Panc1 (cell line): ENCODE data around the gene ZNF410. TPM values are rescaled to one million over a fixed set of nuclear protein-coding genes. Genes with fewer than 3 reads are reported as not detected.

Experiments
- ATAC-seq: fragments of 200-7000 bp; cut with Tn5 transposase; 2 replicates; pipeline ENCODE4 v1.9.1; 2020; ENCODE audit warnings: mild to moderate bottlenecking, moderate library complexity
- BruUV-seq: library from RNA; stranded (reverse); fragments of 400-500 nt; replicated peaks from 2 replicates; lab custom pipeline; 2021; lab: Mats Ljungman, UMichigan
- CTCF ChIA-PET: fragments of 300-600 bp; sonication (Branson Sonifier 250); formaldehyde crosslinking; loops from one replicate; lab custom pipeline; 2022; ENCODE audit warnings: antibody characterized with exemption; lab: Charles Lee
- POLR2A ChIA-PET: fragments of 300-600 bp; sonication (Branson Sonifier 250); formaldehyde crosslinking; loops from one replicate; lab custom pipeline; 2022; ENCODE audit warnings: antibody characterized with exemption; lab: Charles Lee
- DNase-seq: peaks from one replicate; pipeline ENCODE4 v3.0.0-alpha.2; 2010; ENCODE audit warnings: low read depth, low spot score
- H3K27ac ChIP-seq: 2 replicates; pipeline ENCODE4 v1.5.1; 2011; ENCODE audit warnings: mild to moderate bottlenecking, low read length, inconsistent platforms
- H3K27me3 ChIP-seq: fragments of 200-500 bp; sonication (Bioruptor generic); 2 replicates; pipeline ENCODE4 v1.6.0; 2014; ENCODE audit warnings: low read length, inconsistent platforms; ENCODE audit not compliant: control insufficient read depth, insufficient read depth
- H3K36me3 ChIP-seq: fragments of 200-500 bp; sonication (Bioruptor generic); 2 replicates; pipeline ENCODE4 v1.5.1; 2014; ENCODE audit warnings: inconsistent platforms, mild to moderate bottlenecking, low read length, moderate library complexity; ENCODE audit not compliant: control insufficient read depth, insufficient read depth
- H3K4me1 ChIP-seq: 2 replicates; pipeline ENCODE4 v1.5.1; 2011; ENCODE audit warnings: inconsistent platforms, mild to moderate bottlenecking, low read length, moderate library complexity; ENCODE audit not compliant: control insufficient read depth, insufficient read depth
- H3K4me3 ChIP-seq, 2 experiments: 2 replicates each; pipeline ENCODE4 v1.5.1; 2011 to 2012; ENCODE audit warnings: low read depth in 2 of 2, low read length in 2 of 2, mild to moderate bottlenecking in 2 of 2, inconsistent platforms in 1 of 2, moderate library complexity in 1 of 2
- H3K9me3 ChIP-seq: fragments of 200-500 bp; sonication (Bioruptor generic); 2 replicates; pipeline ENCODE4 v1.5.1; 2014; ENCODE audit warnings: low read depth, mild to moderate bottlenecking, inconsistent platforms, low read length, moderate library complexity; ENCODE audit not compliant: control insufficient read depth, insufficient read depth
- CTCF ChIP-seq: fragments of 450-650 bp; IDR thresholded peaks from 2 replicates; pipeline ENCODE4 v1.5.1; 2017; ENCODE audit warnings: mild to moderate bottlenecking
- POLR2AphosphoS5 ChIP-seq: IDR thresholded peaks from 2 replicates; pipeline ENCODE4 v1.6.1; 2012; ENCODE audit warnings: mild to moderate bottlenecking, low read depth, low read length, moderate library complexity
- REST ChIP-seq, 2 experiments: IDR thresholded peaks; 2 replicates each; pipeline ENCODE4 v1.6.1; 2011 to 2012; ENCODE audit warnings: low read depth in 2 of 2, control low read depth in 1 of 2, low read length in 1 of 2, mild to moderate bottlenecking in 1 of 2, moderate library complexity in 1 of 2; ENCODE audit not compliant: insufficient read depth in 1 of 2
- SIN3A ChIP-seq: IDR thresholded peaks from 2 replicates; pipeline ENCODE4 v1.6.1; 2012; ENCODE audit warnings: low read depth, mild to moderate bottlenecking, low read length, moderate library complexity, borderline replicate concordance; ENCODE audit not compliant: insufficient read depth
- TCF7L2 ChIP-seq: IDR thresholded peaks from 2 replicates; pipeline ENCODE4 v1.6.1; 2011; ENCODE audit warnings: mild to moderate bottlenecking, low read depth, low read length, inconsistent platforms
- in situ Hi-C: cut with HindIII; loops from 2 replicates; pipeline ENCODE4 v1.10.0; 2016; ENCODE audit warnings: low sequenced_read_pairs, low pct_unique_long_range_greater_than_20kb
- intact Hi-C: fragments of 100-400 bp; cut with micrococcal nuclease; formaldehyde crosslinking; loops from one replicate; pipeline ENCODE4 v1.10.0; 2022; ENCODE audit not compliant: unreplicated experiment
- total RNA-seq: library from RNA; stranded (reverse); gene quantifications from one replicate; pipeline ENCODE4 v1.2.1, GENCODE V29; 2021; ENCODE audit not compliant: unreplicated experiment

Gene ZNF410
- total RNA-seq, 1 experiment from 2014 or later, result 31.2 TPM

- H3K4me1 ChIP-seq, result no peaks in the 10 kb centered on the region
- ATAC-seq (no peak), DNase-seq (no peak)
- H3K36me3 ChIP-seq, result no peaks in the 10 kb centered on the region
- no peak for TF ChIP-seq REST (IDR thresholded peaks at IDR 0.05; ENCODE audit: insufficient read depth in 1 of 2, low read depth in 2 of 2, low read length in 1 of 2)
- TF ChIP-seq SIN3A, result no peak
- TF ChIP-seq CTCF, result no peak
- no peak for TF ChIP-seq POLR2AphosphoS5
- no peak for TF ChIP-seq TCF7L2
- no peak overlapping the region for H3K4me3 ChIP-seq
- ChIA-PET POLR2A (no interaction called here), CTCF (no interaction called here)
- no peaks in the 10 kb centered on the region for H3K9me3 ChIP-seq
- no TSS peak for BruUV-seq
- intact Hi-C loops (no loop called here), in situ Hi-C loops (no loop called here)
- H3K27me3 ChIP-seq, result no peaks in the 10 kb centered on the region
- no peak overlapping the region for H3K27ac ChIP-seq
Measured at GRCh38 chr14:73944432-73945158, 57.9 kb downstream of the ZNF410 start.

- CTCF ChIA-PET, result no interaction called here
- no peaks in the 10 kb centered on the region for H3K9me3 ChIP-seq
- in situ Hi-C loops (no loop called here), intact Hi-C loops (no loop called here)
- no peak overlapping the region for H3K27ac ChIP-seq
- no peaks in the 10 kb centered on the region for H3K27me3 ChIP-seq
- no TSS peak for BruUV-seq
- no peaks in the 10 kb centered on the region for H3K36me3 ChIP-seq
- no peak for ATAC-seq
- H3K4me1 ChIP-seq, result no peaks in the 10 kb centered on the region
- no peak for DNase-seq
- POLR2A ChIA-PET, result no interaction called here
- TF ChIP-seq SIN3A (no peak), CTCF (no peak), TCF7L2 (no peak), POLR2AphosphoS5 (no peak), REST (IDR thresholded peaks at IDR 0.05; ENCODE audit: insufficient read depth in 1 of 2, low read depth in 2 of 2, low read length in 1 of 2) (no peak)
- no peak overlapping the region for H3K4me3 ChIP-seq
Measured at GRCh38 chr14:73945159-73945670, 58.6 kb downstream of the ZNF410 start.
